PC-3 (cell line): ENCODE results near the gene TSPAN32. TPM values are rescaled to one million over a fixed set of nuclear protein-coding genes. Genes with fewer than 3 reads are reported as not detected.

Source experiments
- ATAC-seq: fragments of 200-7000 bp; cut with Tn5 transposase; 2 replicates; pipeline ENCODE4 v1.9.1; 2020; ENCODE audit warnings: mild to moderate bottlenecking, moderate library complexity
- BruUV-seq: library from RNA; stranded (reverse); fragments of 400-500 nt; replicated peaks from 2 replicates; lab custom pipeline; 2021; lab: Mats Ljungman, UMichigan
- CTCF ChIA-PET: fragments of 300-600 bp; sonication (Branson Sonifier 250); formaldehyde crosslinking; loops from one replicate; lab custom pipeline; 2022; ENCODE audit warnings: antibody characterized with exemption; lab: Charles Lee
- POLR2A ChIA-PET: fragments of 300-600 bp; sonication (Branson Sonifier 250); formaldehyde crosslinking; loops from one replicate; lab custom pipeline; 2022; ENCODE audit warnings: antibody characterized with exemption; ENCODE audit not compliant: unreplicated experiment; lab: Charles Lee
- DNase-seq: peaks from one replicate; pipeline ENCODE4 v3.0.0-alpha.2; 2015
- H2AFZ ChIP-seq: fragments of 300-600 bp; sonication (generic); 2 replicates; pipeline ENCODE4 v1.6.0; 2016; ENCODE audit warnings: antibody characterized with exemption, low read length
- H3F3A ChIP-seq: fragments of 300-600 bp; sonication (generic); one replicate; pipeline ENCODE4 v1.6.0; 2017; ENCODE audit warnings: antibody characterized with exemption, low read length, control low read depth, mild to moderate bottlenecking; ENCODE audit not compliant: unreplicated experiment
- H3K27ac ChIP-seq: fragments of 300-600 bp; sonication (generic); 2 replicates; pipeline ENCODE4 v1.5.1; 2016; ENCODE audit warnings: mild to moderate bottlenecking, low read length
- H3K27me3 ChIP-seq: fragments of 300-600 bp; sonication (generic); 2 replicates; pipeline ENCODE4 v1.6.1; 2016; ENCODE audit warnings: low read length, mixed read lengths
- H3K36me3 ChIP-seq: fragments of 300-600 bp; sonication (generic); 2 replicates; pipeline ENCODE4 v1.6.1; 2016; ENCODE audit warnings: low read depth, mixed run types, low read length, mixed read lengths
- H3K4me1 ChIP-seq: fragments of 300-600 bp; sonication (generic); 2 replicates; pipeline ENCODE4 v1.5.1; 2016; ENCODE audit warnings: low read length; ENCODE audit not compliant: insufficient read depth
- H3K4me2 ChIP-seq: fragments of 300-600 bp; sonication (generic); 2 replicates; pipeline ENCODE4 v1.6.0; 2016; ENCODE audit warnings: low read length
- H3K4me3 ChIP-seq: fragments of 300-600 bp; sonication (generic); 2 replicates; pipeline ENCODE4 v1.5.1; 2016; ENCODE audit warnings: mild to moderate bottlenecking, low read length, mixed read lengths
- H3K79me2 ChIP-seq: fragments of 300-600 bp; sonication (generic); 2 replicates; pipeline ENCODE4 v1.6.1; 2017; ENCODE audit warnings: low read length, mixed read lengths
- H3K9ac ChIP-seq: fragments of 300-600 bp; sonication (generic); 2 replicates; pipeline ENCODE4 v1.6.0; 2016; ENCODE audit warnings: mild to moderate bottlenecking, low read length
- H3K9me2 ChIP-seq: fragments of 300-600 bp; sonication (generic); replicated peaks from 2 replicates; pipeline ENCODE4 v1.6.1; 2016; ENCODE audit warnings: mixed run types, low read length, mixed read lengths
- H3K9me3 ChIP-seq: fragments of 300-600 bp; sonication (generic); 2 replicates; pipeline ENCODE4 v1.6.1; 2016; ENCODE audit warnings: low read length, mixed read lengths
- H4K20me1 ChIP-seq: fragments of 300-600 bp; sonication (generic); 2 replicates; pipeline ENCODE4 v1.6.1; 2016; ENCODE audit warnings: low read length, mixed read lengths
- EZH2 ChIP-seq: fragments of 300-600 bp; sonication (generic); IDR thresholded peaks from one replicate; pipeline ENCODE4 v1.6.1; 2017; ENCODE audit warnings: antibody characterized with exemption, mild to moderate bottlenecking, low read length; ENCODE audit not compliant: unreplicated experiment
- EZH2phosphoT487 ChIP-seq: fragments of 300-600 bp; sonication (generic); IDR thresholded peaks from 2 replicates; pipeline ENCODE4 v1.6.1; 2018; ENCODE audit warnings: mild to moderate bottlenecking, antibody characterized with exemption, low read length, borderline replicate concordance
- intact Hi-C: fragments of 100-400 bp; cut with micrococcal nuclease; formaldehyde crosslinking; loops from 2 replicates; pipeline ENCODE4 v1.9.0; 2023
- total RNA-seq: library from RNA; depleted of rRNA; stranded (reverse); fragments of >200 nt; gene quantifications from 2 replicates; pipeline ENCODE4 v1.2.3, GENCODE V29; 2014
- TF ChIP-seq, protein P1 (sequence below): fragments of 300-600 bp; sonication (generic); conservative IDR thresholded peaks from 2 replicates; pipeline ENCODE4 v1.5.1; 2017; ENCODE audit warnings: antibody characterized with exemption, low read depth, mild to moderate bottlenecking, low read length

TSPAN32 gene
- total RNA-seq, 1 experiment from 2014 or later: not detected

DNA sequence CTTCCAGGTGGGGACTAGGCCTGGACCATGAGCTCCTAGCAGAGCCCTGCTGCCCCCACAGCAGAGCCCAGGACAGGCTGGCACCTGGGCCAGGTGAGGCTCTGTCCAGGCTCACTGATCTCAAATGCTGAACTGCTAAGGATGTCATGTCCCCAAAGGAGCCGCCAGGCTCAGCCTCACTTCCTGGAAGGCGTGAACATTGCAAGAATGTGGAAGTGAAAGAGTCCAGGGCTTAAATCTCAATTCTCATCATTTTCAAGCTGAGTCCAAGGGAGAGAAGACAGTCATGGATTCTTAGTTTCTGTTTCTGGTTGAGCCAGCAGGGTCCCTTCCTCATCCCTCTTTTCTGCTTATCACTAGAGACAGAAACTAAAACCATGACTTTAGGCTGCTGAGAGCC lies 36.4 kb upstream of the TSPAN32 start:
- Histone ChIP-seq H3K9ac (no peak overlapping the region), H2AFZ (no peak overlapping the region), H3K9me2 (no peaks in the 10 kb centered on the region), H3K4me1 (no peaks in the 10 kb centered on the region; the same call in 1 of the 2 replicates), H3K27me3 (0 out of 2 replicates have a peak, but pooled peaks cover 2% of the 10 kb centered on the region), H3F3A (no peaks in the 10 kb centered on the region), H3K4me3 (no peak overlapping the region), H3K36me3 (no peaks in the 10 kb centered on the region), H3K79me2 (no peaks in the 10 kb centered on the region), H3K9me3 (no peaks in the 10 kb centered on the region), H3K4me2 (no peak overlapping the region), H3K27ac (no peak overlapping the region), H4K20me1 (no peaks in the 10 kb centered on the region)
- POLR2A ChIA-PET: no interaction called here
- intact Hi-C loops: no loop called here
- DNase-seq (no peak), ATAC-seq (no peak)
- CTCF ChIA-PET: no interaction called here
- TF ChIP-seq, protein P1, sequence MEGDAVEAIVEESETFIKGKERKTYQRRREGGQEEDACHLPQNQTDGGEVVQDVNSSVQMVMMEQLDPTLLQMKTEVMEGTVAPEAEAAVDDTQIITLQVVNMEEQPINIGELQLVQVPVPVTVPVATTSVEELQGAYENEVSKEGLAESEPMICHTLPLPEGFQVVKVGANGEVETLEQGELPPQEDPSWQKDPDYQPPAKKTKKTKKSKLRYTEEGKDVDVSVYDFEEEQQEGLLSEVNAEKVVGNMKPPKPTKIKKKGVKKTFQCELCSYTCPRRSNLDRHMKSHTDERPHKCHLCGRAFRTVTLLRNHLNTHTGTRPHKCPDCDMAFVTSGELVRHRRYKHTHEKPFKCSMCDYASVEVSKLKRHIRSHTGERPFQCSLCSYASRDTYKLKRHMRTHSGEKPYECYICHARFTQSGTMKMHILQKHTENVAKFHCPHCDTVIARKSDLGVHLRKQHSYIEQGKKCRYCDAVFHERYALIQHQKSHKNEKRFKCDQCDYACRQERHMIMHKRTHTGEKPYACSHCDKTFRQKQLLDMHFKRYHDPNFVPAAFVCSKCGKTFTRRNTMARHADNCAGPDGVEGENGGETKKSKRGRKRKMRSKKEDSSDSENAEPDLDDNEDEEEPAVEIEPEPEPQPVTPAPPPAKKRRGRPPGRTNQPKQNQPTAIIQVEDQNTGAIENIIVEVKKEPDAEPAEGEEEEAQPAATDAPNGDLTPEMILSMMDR: no peak
- TF ChIP-seq EZH2: no peak
- no TSS peak for BruUV-seq

GRCh38 chr11:2265854-2266585 lies 35.8 kb upstream of the TSPAN32 start:
- no peaks in the 10 kb centered on the region for H4K20me1 ChIP-seq
- no peak overlapping the region for H2AFZ ChIP-seq
- H3K9me3 ChIP-seq: no peaks in the 10 kb centered on the region
- TF ChIP-seq EZH2phosphoT487 (no peak), EZH2 (no peak)
- TF ChIP-seq, protein P1: no peak
- 0 out of 2 replicates have a peak, but pooled peaks cover 4% of the 10 kb centered on the region for H3K27me3 ChIP-seq
- no TSS peak for BruUV-seq
- H3K4me1 ChIP-seq: no peaks in the 10 kb centered on the region; the same call in 1 of the 2 replicates
- DNase-seq (no peak), ATAC-seq (no peak)
- POLR2A ChIA-PET: no interaction called here
- H3K79me2 ChIP-seq: no peaks in the 10 kb centered on the region
- CTCF ChIA-PET: no interaction called here
- H3K9me2 ChIP-seq: no peaks in the 10 kb centered on the region
- no peak overlapping the region for H3K4me3 ChIP-seq
- no peak overlapping the region for H3K9ac ChIP-seq
- no peaks in the 10 kb centered on the region for H3K36me3 ChIP-seq
- no peak overlapping the region for H3K4me2 ChIP-seq
- intact Hi-C loops: no loop called here
- H3F3A ChIP-seq: no peaks in the 10 kb centered on the region
- no peak overlapping the region for H3K27ac ChIP-seq

DNA sequence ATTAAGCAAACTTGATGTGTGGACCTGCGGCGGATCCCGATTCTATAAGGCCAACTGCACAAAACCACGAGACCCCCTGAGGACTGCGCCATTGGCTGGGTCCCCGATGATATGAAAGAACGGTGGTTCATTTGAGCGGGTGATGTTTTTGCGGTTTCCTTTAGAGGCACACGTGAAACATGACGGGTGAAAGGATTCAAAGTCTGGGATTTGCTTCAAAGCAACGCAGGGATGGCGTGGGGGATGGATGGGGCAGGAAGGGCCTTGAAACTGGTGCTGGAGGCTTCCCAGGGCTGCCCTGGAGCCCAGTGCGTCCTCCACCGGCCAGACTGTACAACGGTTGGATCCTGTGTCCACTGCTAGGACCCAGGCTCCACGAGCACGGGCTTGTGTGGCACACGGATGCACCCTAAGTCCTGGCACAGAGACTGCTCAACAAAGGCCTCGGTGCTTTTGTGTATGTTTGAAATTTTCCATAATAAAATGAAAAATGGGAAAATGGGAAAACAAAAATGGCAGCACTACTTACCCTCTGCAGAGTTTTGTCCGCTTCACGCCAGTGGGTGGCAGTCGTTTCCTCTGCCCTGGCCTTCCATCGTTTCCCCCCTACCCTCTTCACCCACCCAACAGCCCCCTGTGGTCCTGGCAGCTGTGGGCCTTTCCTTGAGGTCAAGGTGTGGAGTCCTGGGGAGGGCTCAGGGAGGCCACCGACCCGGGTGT lies 35.1 kb upstream of the TSPAN32 start:
- no TSS peak for BruUV-seq
- TF ChIP-seq EZH2: no peak
- no peak for TF ChIP-seq EZH2phosphoT487
- TF ChIP-seq, protein P1: no peak

More for the DNA sequence above, 35.1 kb upstream of the TSPAN32 start:
- ATAC-seq (no peak), DNase-seq (no peak)
- Histone ChIP-seq H3K4me3 (no peak overlapping the region), H3K4me1 (no peaks in the 10 kb centered on the region; the same call in 1 of the 2 replicates), H3K27me3 (0 out of 2 replicates have a peak, but pooled peaks cover 4% of the 10 kb centered on the region), H2AFZ (no peak overlapping the region), H3K9me3 (no peaks in the 10 kb centered on the region), H3K4me2 (no peak overlapping the region), H3K9ac (no peak overlapping the region), H4K20me1 (no peaks in the 10 kb centered on the region), H3K9me2 (no peaks in the 10 kb centered on the region), H3K27ac (no peak overlapping the region), H3F3A (no peaks in the 10 kb centered on the region), H3K79me2 (no peaks in the 10 kb centered on the region), H3K36me3 (no peaks in the 10 kb centered on the region)
- ChIA-PET CTCF (no interaction called here), POLR2A (no interaction called here)
- intact Hi-C loops: no loop called here
